HG03521 (cell line): ENCODE measurements around the gene HNRNPCL2.
"Not testable (repeated sequence)": the region's sequence is repeated elsewhere in the genome, so short reads cannot be mapped to it uniquely, and the experiment has no call there.

Source experiments
- ATAC-seq: cut with Tn5 transposase; IDR thresholded peaks from one replicate; pipeline ENCODE4 v1.9.1; 2021; ENCODE audit warnings: mild to moderate bottlenecking, moderate library complexity; ENCODE audit not compliant: unreplicated experiment

The HNRNPCL2 gene

GRCh38 chr1:13116754-13117153, at the start of gene HNRNPCL2:
HNRNPCL2 (minus strand) TSS chr1:13116854; CDS start chr1:13116400, 454 bp downstream.
- ATAC-seq = not testable (repeated sequence)

GRCh38 chr1:13165531-13165930, 48.9 kb upstream of the HNRNPCL2 start, which contains the start of gene HNRNPCL4:
HNRNPCL4 (minus strand) TSS chr1:13165631; CDS start chr1:13165467, 164 bp downstream.
- ATAC-seq = not testable (repeated sequence)

GRCh38 chr1:13155909-13156308, 39.3 kb upstream of the HNRNPCL2 start, which contains the start of gene PRAMEF26:
PRAMEF26 (minus strand) TSS chr1:13156009; CDS start chr1:13153095, 2,914 bp downstream.
- not testable (repeated sequence) for ATAC-seq

GRCh38 chr1:13070474-13070873, 46.2 kb downstream of the HNRNPCL2 start, which contains the start of gene PRAMEF25:
PRAMEF25 (plus strand) TSS chr1:13070774; CDS start chr1:13073694, 2,920 bp downstream.
- ATAC-seq = not testable (repeated sequence)
